ENCODE data around the gene OR4A15.

DNA sequence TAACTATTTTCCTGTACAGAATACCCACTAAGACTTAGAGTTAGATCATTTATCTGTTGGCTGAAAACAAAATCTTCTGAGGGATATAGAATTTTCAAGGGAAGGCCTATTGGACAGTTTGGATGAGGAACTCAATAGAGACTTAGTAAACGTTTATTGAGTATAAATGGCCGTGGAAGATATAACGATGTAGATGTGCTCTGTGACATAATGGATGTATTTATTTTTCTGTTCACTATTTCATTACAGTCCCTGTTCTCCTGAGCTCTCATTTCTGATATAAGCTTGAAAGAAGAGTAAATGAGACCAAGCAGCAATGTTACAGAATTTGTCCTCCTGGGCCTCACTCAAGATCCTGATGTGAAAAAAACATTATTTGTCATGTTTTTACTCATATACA, 24.9 kb upstream of the OR4A15 start, which contains the start of gene OR4A16:
- TF ChIP-seq, protein P1, sequence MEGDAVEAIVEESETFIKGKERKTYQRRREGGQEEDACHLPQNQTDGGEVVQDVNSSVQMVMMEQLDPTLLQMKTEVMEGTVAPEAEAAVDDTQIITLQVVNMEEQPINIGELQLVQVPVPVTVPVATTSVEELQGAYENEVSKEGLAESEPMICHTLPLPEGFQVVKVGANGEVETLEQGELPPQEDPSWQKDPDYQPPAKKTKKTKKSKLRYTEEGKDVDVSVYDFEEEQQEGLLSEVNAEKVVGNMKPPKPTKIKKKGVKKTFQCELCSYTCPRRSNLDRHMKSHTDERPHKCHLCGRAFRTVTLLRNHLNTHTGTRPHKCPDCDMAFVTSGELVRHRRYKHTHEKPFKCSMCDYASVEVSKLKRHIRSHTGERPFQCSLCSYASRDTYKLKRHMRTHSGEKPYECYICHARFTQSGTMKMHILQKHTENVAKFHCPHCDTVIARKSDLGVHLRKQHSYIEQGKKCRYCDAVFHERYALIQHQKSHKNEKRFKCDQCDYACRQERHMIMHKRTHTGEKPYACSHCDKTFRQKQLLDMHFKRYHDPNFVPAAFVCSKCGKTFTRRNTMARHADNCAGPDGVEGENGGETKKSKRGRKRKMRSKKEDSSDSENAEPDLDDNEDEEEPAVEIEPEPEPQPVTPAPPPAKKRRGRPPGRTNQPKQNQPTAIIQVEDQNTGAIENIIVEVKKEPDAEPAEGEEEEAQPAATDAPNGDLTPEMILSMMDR (IDR thresholded peaks at IDR 0.05 in 4 of 5, conservative IDR thresholded peaks at IDR 0.05 in 1 of 5) = no peak
- no peak for TF ChIP-seq POLR2A (IDR thresholded peaks at IDR 0.05)
